Measurements from ENCODE around the gene CLPSL1. TPM values are rescaled to one million over a fixed set of nuclear protein-coding genes. Genes with fewer than 3 reads are reported as not detected.

CLPSL1 gene
- total RNA-seq, 1 donor from 2014 or later, result not detected

GRCh38 chr6:35776364-35777215, 4.2 kb upstream of the CLPSL1 start, which contains the start of gene CLPSL2:
CLPSL2 (plus strand) TSS chr6:35776598; CDS start chr6:35776619, 21 bp downstream.
- intact Hi-C loops (cut with micrococcal nuclease), result no loop called here
- H3K27me3 Mint-ChIP-seq, result peaks cover 37% of the 10 kb centered on the region
- H3K4me1 Mint-ChIP-seq, result peaks cover 3% of the 10 kb centered on the region
- no peak within 1 kb of the TSS for H3K27ac Mint-ChIP-seq
- peak; percentile 61 for DNase-seq
- no peaks in the 10 kb centered on the region for H3K9me3 Mint-ChIP-seq
- no peaks in the 10 kb centered on the region for H3K36me3 Mint-ChIP-seq (ENCODE audit: low read depth)
- H3K4me3 Mint-ChIP-seq, result peak within 1 kb of the TSS; percentile 69

DNA sequence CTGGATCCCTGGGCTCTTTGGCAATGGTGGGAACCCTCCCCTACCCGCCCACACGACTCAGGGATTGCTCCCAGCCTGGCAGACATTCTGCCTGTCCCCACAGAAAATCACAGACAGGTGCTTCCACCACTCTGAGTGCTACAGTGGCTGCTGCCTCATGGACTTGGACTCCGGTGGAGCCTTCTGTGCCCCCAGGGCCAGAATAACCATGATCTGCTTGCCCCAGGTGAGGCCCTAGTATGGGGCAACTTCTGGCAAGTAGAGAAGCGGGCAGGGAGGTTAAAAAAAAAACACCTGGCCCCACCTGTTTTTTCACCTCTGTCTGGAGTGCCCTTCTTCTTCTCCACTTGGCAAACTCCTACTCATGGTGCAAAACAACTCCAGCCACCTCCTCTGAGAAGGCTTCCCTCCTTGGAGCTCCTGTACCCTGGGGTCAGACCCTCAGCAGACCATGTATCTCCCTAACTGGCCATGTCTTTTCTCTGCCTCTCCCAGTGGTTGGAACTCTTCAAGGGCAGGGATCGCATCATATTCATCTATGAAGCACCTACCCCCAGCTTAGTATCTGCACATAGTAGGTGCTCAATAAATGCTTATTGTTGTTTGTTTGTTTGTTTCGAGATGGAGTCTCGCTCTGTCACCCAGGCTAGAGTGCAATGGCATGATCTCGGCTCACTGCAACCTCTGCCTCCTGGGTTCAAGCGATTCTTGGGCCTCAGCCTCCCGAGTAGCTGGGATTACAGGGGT, 3.3 kb upstream of the CLPSL1 start:
- Mint-ChIP-seq H3K36me3 (ENCODE audit: low read depth) (no peaks in the 10 kb centered on the region), H3K9me3 (no peaks in the 10 kb centered on the region), H3K4me1 (peaks cover 3% of the 10 kb centered on the region), H3K27me3 (peaks cover 37% of the 10 kb centered on the region), H3K27ac (no peak overlapping the region), H3K4me3 (peak overlapping the region; percentile 25)
- intact Hi-C loops (cut with micrococcal nuclease), result no loop called here
- no peak for DNase-seq

DNA sequence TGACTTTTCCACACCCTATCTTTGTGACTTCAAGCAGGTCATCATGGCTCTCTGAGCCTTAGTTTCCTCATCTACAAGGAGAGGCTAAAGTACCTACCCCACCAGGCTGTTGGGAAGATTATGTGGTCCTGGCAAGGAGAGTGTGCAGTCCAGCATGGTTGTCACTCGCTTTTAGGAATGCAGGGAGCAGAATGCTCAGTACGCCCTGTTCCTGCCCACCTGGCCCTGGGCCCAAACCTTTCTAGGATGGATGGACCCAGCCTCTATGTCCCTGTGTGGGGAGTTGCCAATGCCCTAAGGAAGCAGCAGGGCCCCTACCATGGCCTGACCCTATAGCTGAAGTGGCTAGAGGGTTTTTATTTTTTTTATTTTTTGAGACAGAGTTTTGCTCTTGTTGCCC, 2.4 kb upstream of the CLPSL1 start:
- H3K27me3 Mint-ChIP-seq, result peaks cover 37% of the 10 kb centered on the region
- H3K36me3 Mint-ChIP-seq (ENCODE audit: low read depth), result no peaks in the 10 kb centered on the region
- H3K27ac Mint-ChIP-seq, result no peak overlapping the region
- intact Hi-C loops (cut with micrococcal nuclease), result no loop called here
- H3K4me1 Mint-ChIP-seq, result peaks cover 3% of the 10 kb centered on the region
- H3K4me3 Mint-ChIP-seq, result no peak overlapping the region
- no peak for DNase-seq
- no peaks in the 10 kb centered on the region for H3K9me3 Mint-ChIP-seq

- H3K36me3 Mint-ChIP-seq (ENCODE audit: low read depth), result no peaks in the 10 kb centered on the region
- intact Hi-C loops (cut with micrococcal nuclease), result no loop called here
- no peak for DNase-seq
- peaks cover 35% of the 10 kb centered on the region for H3K27me3 Mint-ChIP-seq
- H3K4me3 Mint-ChIP-seq, result no peak overlapping the region
- peaks cover 3% of the 10 kb centered on the region for H3K4me1 Mint-ChIP-seq
- H3K27ac Mint-ChIP-seq, result no peak overlapping the region
- H3K9me3 Mint-ChIP-seq, result no peaks in the 10 kb centered on the region
These were observed 471 bp downstream of the CLPSL1 start for GRCh38 chr6:35781290-35781689.

- Mint-ChIP-seq H3K4me1 (no peaks in the 10 kb centered on the region), H3K27ac (no peak overlapping the region), H3K9me3 (no peaks in the 10 kb centered on the region), H3K36me3 (ENCODE audit: low read depth) (no peaks in the 10 kb centered on the region), H3K4me3 (no peak overlapping the region), H3K27me3 (peaks cover 37% of the 10 kb centered on the region)
- intact Hi-C loops (cut with micrococcal nuclease), result no loop called here
- no peak for DNase-seq
These were observed 1.6 kb downstream of the CLPSL1 start for GRCh38 chr6:35782424-35782823.

GRCh38 chr6:35784200-35784599, 3.4 kb downstream of the CLPSL1 start:
- H3K36me3 Mint-ChIP-seq (ENCODE audit: low read depth), result no peaks in the 10 kb centered on the region
- no peaks in the 10 kb centered on the region for H3K9me3 Mint-ChIP-seq
- H3K4me3 Mint-ChIP-seq, result no peak overlapping the region
- no peak for DNase-seq
- H3K27me3 Mint-ChIP-seq, result peaks cover 40% of the 10 kb centered on the region
- H3K4me1 Mint-ChIP-seq, result no peaks in the 10 kb centered on the region
- H3K27ac Mint-ChIP-seq, result no peak overlapping the region
- intact Hi-C loops (cut with micrococcal nuclease), result no loop called here

DNA sequence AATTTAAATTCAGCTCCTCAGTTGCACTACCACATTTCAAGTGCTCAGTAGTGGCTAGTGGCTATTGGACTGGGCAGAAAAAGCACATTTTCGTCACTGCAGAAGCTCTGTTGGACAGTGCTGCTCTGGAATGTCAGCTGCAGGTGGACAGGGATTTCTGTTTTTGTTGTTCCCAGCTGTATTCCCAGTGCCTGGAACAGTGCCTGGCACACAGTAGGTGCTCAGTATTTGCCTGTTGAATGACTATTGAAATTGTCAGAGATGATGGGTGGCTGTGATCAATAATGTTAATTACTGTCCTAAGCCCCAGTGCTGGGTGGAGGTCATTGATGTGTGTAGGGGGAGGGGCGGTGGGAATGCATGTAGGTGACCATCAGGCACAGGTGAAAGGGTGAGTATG, 5.5 kb downstream of the CLPSL1 start:
- intact Hi-C loops (cut with micrococcal nuclease), result no loop called here
- H3K27ac Mint-ChIP-seq, result no peak overlapping the region
- no peak overlapping the region for H3K4me3 Mint-ChIP-seq
- no peak for DNase-seq
- H3K27me3 Mint-ChIP-seq, result peaks cover 36% of the 10 kb centered on the region
- H3K9me3 Mint-ChIP-seq, result no peaks in the 10 kb centered on the region
- H3K4me1 Mint-ChIP-seq, result no peaks in the 10 kb centered on the region
- no peaks in the 10 kb centered on the region for H3K36me3 Mint-ChIP-seq (ENCODE audit: low read depth)

DNA sequence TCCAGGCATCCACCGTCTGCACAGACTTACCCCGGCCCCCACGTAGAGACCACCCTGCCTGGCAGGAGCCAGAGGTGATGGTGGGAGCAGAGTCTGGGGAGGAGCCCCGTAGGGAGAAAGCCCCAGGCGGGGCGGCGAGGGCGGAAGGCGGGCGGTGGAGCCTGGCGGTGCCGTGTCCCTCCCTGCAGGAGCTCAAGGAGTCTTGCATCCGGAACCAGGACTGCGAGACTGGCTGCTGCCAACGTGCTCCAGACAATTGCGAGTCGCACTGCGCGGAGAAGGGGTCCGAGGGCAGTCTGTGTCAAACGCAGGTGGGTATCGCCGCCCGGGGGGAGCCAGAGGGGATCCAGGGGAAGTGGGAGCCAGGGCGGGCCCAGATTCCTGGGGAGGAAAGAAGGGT, 6.0 kb downstream of the CLPSL1 start:
- H3K9me3 Mint-ChIP-seq, result no peaks in the 10 kb centered on the region
- H3K4me3 Mint-ChIP-seq, result no peak overlapping the region
- no peaks in the 10 kb centered on the region for H3K4me1 Mint-ChIP-seq
- intact Hi-C loops (cut with micrococcal nuclease), result no loop called here
- H3K36me3 Mint-ChIP-seq (ENCODE audit: low read depth), result no peaks in the 10 kb centered on the region
- no peak for DNase-seq
- no peak overlapping the region for H3K27ac Mint-ChIP-seq
- H3K27me3 Mint-ChIP-seq, result peaks cover 35% of the 10 kb centered on the region

GRCh38 chr6:35787266-35788218, 6.7 kb downstream of the CLPSL1 start:
- DNase-seq, result no peak
- intact Hi-C loops (cut with micrococcal nuclease), result no loop called here
- peaks cover 32% of the 10 kb centered on the region for H3K27me3 Mint-ChIP-seq
- no peak overlapping the region for H3K4me3 Mint-ChIP-seq
- H3K4me1 Mint-ChIP-seq, result no peaks in the 10 kb centered on the region
- no peaks in the 10 kb centered on the region for H3K36me3 Mint-ChIP-seq (ENCODE audit: low read depth)
- H3K9me3 Mint-ChIP-seq, result no peaks in the 10 kb centered on the region
- no peak overlapping the region for H3K27ac Mint-ChIP-seq

DNA sequence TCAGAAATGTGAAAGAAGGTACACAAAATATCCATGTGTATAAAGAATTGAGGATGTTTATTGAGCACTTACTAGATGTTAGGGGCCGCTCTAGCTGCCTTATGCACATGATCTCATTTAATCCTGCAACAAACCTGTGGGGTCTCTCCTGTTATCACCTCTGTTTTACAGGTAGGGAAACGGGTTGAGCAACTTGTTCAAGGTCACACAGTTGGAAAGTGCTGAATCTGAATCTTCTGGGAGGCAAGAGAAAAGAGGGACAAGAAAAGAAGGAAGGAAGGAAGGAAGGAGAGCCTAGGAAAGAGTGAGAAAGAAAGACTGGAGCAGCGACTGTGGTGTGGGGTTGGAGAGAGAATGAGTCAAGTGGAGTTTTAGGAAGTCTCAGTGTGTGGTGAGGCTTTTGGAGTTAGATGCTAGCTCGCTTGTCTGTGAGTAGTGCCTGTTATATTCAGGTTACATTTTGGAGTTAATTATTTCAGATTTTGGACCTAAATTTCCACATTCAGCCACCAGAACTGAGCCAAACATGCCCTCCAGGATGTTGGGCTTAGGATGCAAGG, 7.7 kb downstream of the CLPSL1 start:
- H3K4me1 Mint-ChIP-seq, result no peaks in the 10 kb centered on the region
- H3K27ac Mint-ChIP-seq, result no peak overlapping the region
- no peak overlapping the region for H3K4me3 Mint-ChIP-seq
- H3K9me3 Mint-ChIP-seq, result no peaks in the 10 kb centered on the region
- H3K27me3 Mint-ChIP-seq, result peaks cover 34% of the 10 kb centered on the region
- DNase-seq, result no peak
- no peaks in the 10 kb centered on the region for H3K36me3 Mint-ChIP-seq (ENCODE audit: low read depth)
- intact Hi-C loops (cut with micrococcal nuclease), result no loop called here

- H3K4me3 Mint-ChIP-seq, result no peak overlapping the region
- H3K36me3 Mint-ChIP-seq (ENCODE audit: low read depth), result no peaks in the 10 kb centered on the region
- H3K4me1 Mint-ChIP-seq, result no peaks in the 10 kb centered on the region
- H3K27me3 Mint-ChIP-seq, result peaks cover 25% of the 10 kb centered on the region
- DNase-seq, result no peak
- no peak overlapping the region for H3K27ac Mint-ChIP-seq
- intact Hi-C loops (cut with micrococcal nuclease), result no loop called here
- no peaks in the 10 kb centered on the region for H3K9me3 Mint-ChIP-seq
These were observed 9.9 kb downstream of the CLPSL1 start for GRCh38 chr6:35790683-35791082.

DNA sequence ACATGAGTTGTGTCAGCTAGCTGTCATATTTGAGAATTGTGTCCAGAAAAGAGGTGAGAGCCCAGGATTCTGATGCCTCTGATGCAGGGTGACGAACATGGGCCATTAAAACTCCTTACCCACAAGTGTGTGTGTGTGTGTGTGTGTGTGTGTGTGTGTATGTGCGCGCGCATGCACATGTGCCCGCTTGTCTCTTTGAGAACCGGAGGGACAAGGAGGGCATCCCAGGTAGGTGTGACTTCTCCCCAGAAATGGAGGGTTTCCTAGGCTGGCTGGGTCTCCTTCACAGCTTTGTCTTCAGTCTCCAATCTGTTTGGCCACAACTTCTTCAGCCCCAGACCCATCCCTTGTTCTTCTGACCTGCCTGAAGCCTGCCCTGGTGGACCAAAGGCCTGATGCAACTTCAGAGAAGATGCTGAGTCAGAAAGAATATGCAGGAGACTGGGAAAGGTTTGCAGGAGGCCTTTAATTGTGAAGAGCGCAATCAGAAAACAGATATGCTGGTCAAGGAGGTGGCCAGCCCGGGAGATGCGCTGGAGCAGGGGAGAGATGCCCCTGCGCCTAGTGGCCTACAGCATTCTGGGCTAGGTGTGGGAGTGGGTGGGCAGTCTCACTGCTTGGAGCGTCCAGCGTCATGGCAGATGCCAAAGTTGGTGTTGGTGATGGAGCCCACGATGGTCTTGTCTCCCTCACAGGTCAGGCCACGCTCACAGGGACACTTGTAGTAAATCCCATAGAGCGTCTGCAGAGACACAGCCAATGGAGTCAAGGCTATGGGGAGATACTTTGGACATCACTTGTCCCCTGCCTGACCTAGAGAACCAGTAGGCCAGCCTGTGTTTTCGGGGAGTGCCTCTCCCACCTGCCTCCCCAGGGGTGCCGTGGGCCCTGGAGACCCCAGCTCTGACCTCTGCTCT, 14.0 kb downstream of the CLPSL1 start:
- Mint-ChIP-seq H3K27me3 (peaks cover 2% of the 10 kb centered on the region), H3K36me3 (ENCODE audit: low read depth) (no peaks in the 10 kb centered on the region), H3K27ac (no peak overlapping the region)

More for the DNA sequence above, 14.0 kb downstream of the CLPSL1 start:
- Mint-ChIP-seq H3K4me3 (no peak overlapping the region), H3K9me3 (no peaks in the 10 kb centered on the region), H3K4me1 (no peaks in the 10 kb centered on the region)
- no peak for DNase-seq
- intact Hi-C loops (cut with micrococcal nuclease), result no loop called here

Data from activated CD4-positive, alpha-beta T cell treated with anti-CD3 and anti-CD28 coated beads, Interleukin-2, amount 10 ng/mL, durations not matched to agents 24 days and 14 days (primary cell).